ENCODE measurements around the gene HRAS.

Gene HRAS

DNA sequence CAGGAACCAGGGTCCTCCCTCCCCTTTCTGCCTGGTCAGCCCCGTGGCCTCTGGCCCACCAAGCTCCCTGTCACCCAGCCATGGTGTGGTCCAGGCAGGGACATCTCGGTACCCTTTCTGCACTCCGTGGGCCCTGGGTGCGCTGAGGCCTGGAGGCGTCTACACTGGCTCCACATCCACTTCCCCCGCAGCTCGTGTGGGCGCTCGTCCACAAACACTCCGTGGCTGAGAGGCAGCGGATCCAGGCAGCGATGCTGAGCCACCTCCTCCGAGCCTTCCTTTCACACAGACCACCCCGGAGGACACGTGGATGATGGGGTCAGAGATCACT, 44.5 kb downstream of the HRAS start:
- no peak overlapping the region for H3K4me3 ChIP-seq (ENCODE audit: insufficient read length, low read depth)
- no peak for DNase-seq (ENCODE audit: low read depth, low spot score)

DNA sequence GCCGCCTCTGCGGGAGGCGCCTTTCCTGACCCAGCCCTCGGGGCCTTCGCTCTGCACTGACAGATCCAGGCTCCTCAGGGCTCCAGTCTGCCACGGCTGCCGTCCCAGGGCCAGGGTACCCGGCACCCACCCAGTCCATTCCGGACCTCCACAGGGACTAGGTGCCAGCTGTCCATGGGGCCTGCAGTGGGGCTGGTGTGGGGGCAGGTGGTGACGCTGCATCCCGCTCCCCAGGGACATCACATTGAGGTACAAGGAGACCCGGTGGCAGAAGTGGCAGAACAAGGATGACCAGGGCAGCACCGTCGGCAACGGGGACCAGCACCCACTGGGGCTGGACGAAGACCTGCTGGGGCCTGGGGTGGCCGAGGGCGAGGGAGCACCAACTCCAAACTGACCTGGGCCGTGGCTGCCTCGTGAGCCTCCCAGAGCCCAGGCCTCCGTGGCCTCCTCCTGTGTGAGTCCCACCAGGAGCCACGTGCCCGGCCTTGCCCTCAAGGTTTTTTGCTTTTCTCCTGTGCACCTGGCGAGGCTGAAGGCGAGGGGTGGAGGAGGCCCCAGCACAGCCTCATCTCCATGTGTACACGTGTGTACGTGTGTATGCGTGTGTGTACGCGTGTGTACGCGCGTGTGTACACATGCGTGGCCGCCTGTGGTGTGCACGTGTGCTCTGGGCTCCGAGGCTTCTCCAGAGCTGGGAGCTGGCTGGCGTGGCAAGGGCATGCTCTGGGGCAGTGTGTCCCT, 45.0 kb downstream of the HRAS start:
- Histone ChIP-seq H3K4me3 (ENCODE audit: insufficient read length, low read depth) (no peak overlapping the region), H3K9ac (ENCODE audit: insufficient read length, low read depth) (no peak overlapping the region), H3K9me3 (ENCODE audit: insufficient read depth, low read length) (no peaks in the 10 kb centered on the region), H3K27me3 (ENCODE audit: insufficient read depth, insufficient read length) (no peaks in the 10 kb centered on the region), H3K36me3 (ENCODE audit: insufficient read depth, insufficient read length, low read length) (peaks cover 82% of the 10 kb centered on the region), H3K4me1 (ENCODE audit: insufficient read depth, insufficient read length) (peaks cover 2% of the 10 kb centered on the region)
- no peak for DNase-seq (ENCODE audit: low read depth, low spot score)
- no peak for TF ChIP-seq YY1 (IDR thresholded peaks at IDR 0.05; ENCODE audit: insufficient read depth, insufficient read length)
- no peak for TF ChIP-seq SUZ12 (IDR thresholded peaks at IDR 0.05; ENCODE audit: extremely low read depth, insufficient read depth, insufficient read length)
- TF ChIP-seq ZNF274 (IDR thresholded peaks at IDR 0.05; ENCODE audit: low read depth, low read length) = no peak

More for the DNA sequence above, 44.5 kb downstream of the HRAS start:
- H3K27me3 ChIP-seq (ENCODE audit: insufficient read depth, insufficient read length) = no peaks in the 10 kb centered on the region
- no peak for TF ChIP-seq SUZ12 (IDR thresholded peaks at IDR 0.05; ENCODE audit: extremely low read depth, insufficient read depth, insufficient read length)
- TF ChIP-seq ZNF274 (IDR thresholded peaks at IDR 0.05; ENCODE audit: low read depth, low read length) = no peak
- no peak for TF ChIP-seq YY1 (IDR thresholded peaks at IDR 0.05; ENCODE audit: insufficient read depth, insufficient read length)
- H3K36me3 ChIP-seq (ENCODE audit: insufficient read depth, insufficient read length, low read length) = peaks cover 85% of the 10 kb centered on the region
- peaks cover 2% of the 10 kb centered on the region for H3K4me1 ChIP-seq (ENCODE audit: insufficient read depth, insufficient read length)
- no peak overlapping the region for H3K9ac ChIP-seq (ENCODE audit: insufficient read length, low read depth)
- H3K9me3 ChIP-seq (ENCODE audit: insufficient read depth, low read length) = no peaks in the 10 kb centered on the region

DNA sequence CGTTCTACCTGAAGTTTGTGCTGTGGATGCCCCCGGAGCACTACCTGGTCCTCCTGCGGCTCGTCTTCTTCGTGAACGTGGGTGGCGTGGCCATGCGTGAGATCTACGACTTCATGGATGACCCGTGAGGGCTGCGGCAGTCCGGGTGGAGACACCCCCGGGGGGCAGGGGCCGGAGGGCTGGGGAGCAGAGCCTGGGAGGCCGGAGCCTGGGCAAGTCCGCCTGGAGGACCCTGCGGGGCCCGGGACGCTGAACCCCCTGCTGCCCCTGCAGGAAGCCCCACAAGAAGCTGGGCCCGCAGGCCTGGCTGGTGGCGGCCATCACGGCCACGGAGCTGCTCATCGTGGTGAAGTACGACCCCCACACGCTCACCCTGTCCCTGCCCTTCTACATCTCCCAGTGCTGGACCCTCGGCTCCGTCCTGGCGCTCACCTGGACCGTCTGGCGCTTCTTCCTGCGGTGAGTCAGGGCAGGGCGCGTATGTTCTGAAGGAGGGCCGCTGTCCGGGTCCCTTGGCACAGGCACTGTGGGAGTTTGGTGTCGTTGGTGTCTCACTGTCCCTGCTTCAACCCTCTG, 45.7 kb downstream of the HRAS start:
- no peak for TF ChIP-seq SUZ12 (IDR thresholded peaks at IDR 0.05; ENCODE audit: extremely low read depth, insufficient read depth, insufficient read length)
- no peak for TF ChIP-seq ZNF274 (IDR thresholded peaks at IDR 0.05; ENCODE audit: low read depth, low read length)
- TF ChIP-seq YY1 (IDR thresholded peaks at IDR 0.05; ENCODE audit: insufficient read depth, insufficient read length) = no peak
- Histone ChIP-seq H3K36me3 (ENCODE audit: insufficient read depth, insufficient read length, low read length) (peaks cover 82% of the 10 kb centered on the region), H3K9me3 (ENCODE audit: insufficient read depth, low read length) (no peaks in the 10 kb centered on the region), H3K9ac (ENCODE audit: insufficient read length, low read depth) (no peak overlapping the region), H3K4me1 (ENCODE audit: insufficient read depth, insufficient read length) (peaks cover 2% of the 10 kb centered on the region), H3K27me3 (ENCODE audit: insufficient read depth, insufficient read length) (no peaks in the 10 kb centered on the region), H3K4me3 (ENCODE audit: insufficient read length, low read depth) (no peak overlapping the region)
- DNase-seq (ENCODE audit: low read depth, low spot score) = no peak

DNA sequence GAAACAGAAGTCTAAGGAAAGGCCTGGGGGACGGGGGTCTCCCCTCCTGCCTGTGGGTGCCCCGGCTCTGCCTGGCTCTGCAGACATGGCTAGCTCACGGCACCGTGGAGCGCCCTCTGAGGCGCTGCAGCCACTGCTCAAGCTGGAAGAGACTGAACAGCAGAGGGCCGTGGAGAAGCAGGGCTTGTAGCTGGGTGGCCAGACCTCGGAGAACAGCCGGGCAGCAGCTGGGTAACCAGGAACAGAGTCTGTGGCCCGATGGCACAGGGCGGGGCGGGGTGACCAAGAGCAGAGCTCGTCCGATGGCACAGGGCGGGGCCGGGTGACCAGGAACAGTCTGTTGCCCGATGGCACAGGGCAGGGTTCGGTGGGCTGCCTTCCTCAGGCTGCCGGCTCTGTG, 46.4 kb downstream of the HRAS start:
- no peak overlapping the region for H3K9ac ChIP-seq (ENCODE audit: insufficient read length, low read depth)
- H3K4me3 ChIP-seq (ENCODE audit: insufficient read length, low read depth) = no peak overlapping the region
- TF ChIP-seq YY1 (IDR thresholded peaks at IDR 0.05; ENCODE audit: insufficient read depth, insufficient read length) (no peak), SUZ12 (IDR thresholded peaks at IDR 0.05; ENCODE audit: extremely low read depth, insufficient read depth, insufficient read length) (no peak), ZNF274 (IDR thresholded peaks at IDR 0.05; ENCODE audit: low read depth, low read length) (no peak)
- DNase-seq (ENCODE audit: low read depth, low spot score) = no peak
- H3K27me3 ChIP-seq (ENCODE audit: insufficient read depth, insufficient read length) = no peaks in the 10 kb centered on the region
- H3K4me1 ChIP-seq (ENCODE audit: insufficient read depth, insufficient read length) = peaks cover 2% of the 10 kb centered on the region
- H3K36me3 ChIP-seq (ENCODE audit: insufficient read depth, insufficient read length, low read length) = peaks cover 80% of the 10 kb centered on the region
- H3K9me3 ChIP-seq (ENCODE audit: insufficient read depth, low read length) = no peaks in the 10 kb centered on the region

DNA sequence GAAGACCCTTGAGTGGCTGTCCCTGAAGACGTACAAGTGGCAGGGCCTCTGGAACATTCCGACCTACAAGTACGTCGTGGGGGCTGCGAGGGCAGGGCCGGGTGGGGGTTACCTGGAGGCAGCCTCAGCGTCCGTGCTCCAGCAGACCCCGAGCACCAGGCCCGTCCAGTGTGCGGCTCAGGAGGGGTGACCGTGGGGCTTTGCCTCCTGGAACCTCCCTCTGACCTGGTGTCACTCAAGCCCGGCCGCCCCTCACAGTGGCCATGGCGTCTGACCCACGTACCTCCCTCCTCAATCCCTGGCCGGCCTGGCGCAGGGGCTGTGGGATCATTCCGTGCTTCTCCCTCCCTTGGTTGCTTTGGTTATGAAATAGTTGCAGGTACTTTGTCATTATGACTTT, 46.8 kb downstream of the HRAS start:
- TF ChIP-seq YY1 (IDR thresholded peaks at IDR 0.05; ENCODE audit: insufficient read depth, insufficient read length) (no peak), SUZ12 (IDR thresholded peaks at IDR 0.05; ENCODE audit: extremely low read depth, insufficient read depth, insufficient read length) (no peak), ZNF274 (IDR thresholded peaks at IDR 0.05; ENCODE audit: low read depth, low read length) (no peak)
- H3K9ac ChIP-seq (ENCODE audit: insufficient read length, low read depth) = no peak overlapping the region
- no peaks in the 10 kb centered on the region for H3K9me3 ChIP-seq (ENCODE audit: insufficient read depth, low read length)
- H3K4me3 ChIP-seq (ENCODE audit: insufficient read length, low read depth) = no peak overlapping the region
- no peaks in the 10 kb centered on the region for H3K27me3 ChIP-seq (ENCODE audit: insufficient read depth, insufficient read length)
- peaks cover 2% of the 10 kb centered on the region for H3K4me1 ChIP-seq (ENCODE audit: insufficient read depth, insufficient read length)
- H3K36me3 ChIP-seq (ENCODE audit: insufficient read depth, insufficient read length, low read length) = peaks cover 76% of the 10 kb centered on the region
- DNase-seq (ENCODE audit: low read depth, low spot score) = no peak

DNA sequence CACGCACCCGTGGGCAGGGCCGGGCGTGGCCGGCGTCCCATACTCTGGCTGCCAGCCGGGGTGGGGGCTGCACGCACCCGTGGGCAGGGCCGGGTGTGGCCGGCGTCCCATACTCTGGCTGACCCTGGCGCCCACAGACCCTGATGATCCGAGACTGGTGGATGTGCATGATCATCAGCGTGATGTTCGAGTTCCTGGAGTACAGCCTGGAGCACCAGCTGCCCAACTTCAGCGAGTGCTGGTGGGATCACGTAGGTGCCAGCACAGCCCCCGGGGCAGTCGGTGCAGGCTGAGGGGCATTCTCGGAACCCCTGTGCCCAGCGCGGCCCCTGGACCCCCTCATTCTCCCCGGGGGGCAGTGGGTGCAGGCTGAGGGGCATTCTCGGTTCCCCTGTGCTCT, 47.3 kb downstream of the HRAS start:
- no peaks in the 10 kb centered on the region for H3K9me3 ChIP-seq (ENCODE audit: insufficient read depth, low read length)
- no peak overlapping the region for H3K9ac ChIP-seq (ENCODE audit: insufficient read length, low read depth)
- no peak for DNase-seq (ENCODE audit: low read depth, low spot score)
- H3K4me1 ChIP-seq (ENCODE audit: insufficient read depth, insufficient read length) = peaks cover 2% of the 10 kb centered on the region
- TF ChIP-seq SUZ12 (IDR thresholded peaks at IDR 0.05; ENCODE audit: extremely low read depth, insufficient read depth, insufficient read length) (no peak), YY1 (IDR thresholded peaks at IDR 0.05; ENCODE audit: insufficient read depth, insufficient read length) (no peak), ZNF274 (IDR thresholded peaks at IDR 0.05; ENCODE audit: low read depth, low read length) (no peak)
- H3K27me3 ChIP-seq (ENCODE audit: insufficient read depth, insufficient read length) = no peaks in the 10 kb centered on the region
- peaks cover 73% of the 10 kb centered on the region for H3K36me3 ChIP-seq (ENCODE audit: insufficient read depth, insufficient read length, low read length)
- H3K4me3 ChIP-seq (ENCODE audit: insufficient read length, low read depth) = no peak overlapping the region

DNA sequence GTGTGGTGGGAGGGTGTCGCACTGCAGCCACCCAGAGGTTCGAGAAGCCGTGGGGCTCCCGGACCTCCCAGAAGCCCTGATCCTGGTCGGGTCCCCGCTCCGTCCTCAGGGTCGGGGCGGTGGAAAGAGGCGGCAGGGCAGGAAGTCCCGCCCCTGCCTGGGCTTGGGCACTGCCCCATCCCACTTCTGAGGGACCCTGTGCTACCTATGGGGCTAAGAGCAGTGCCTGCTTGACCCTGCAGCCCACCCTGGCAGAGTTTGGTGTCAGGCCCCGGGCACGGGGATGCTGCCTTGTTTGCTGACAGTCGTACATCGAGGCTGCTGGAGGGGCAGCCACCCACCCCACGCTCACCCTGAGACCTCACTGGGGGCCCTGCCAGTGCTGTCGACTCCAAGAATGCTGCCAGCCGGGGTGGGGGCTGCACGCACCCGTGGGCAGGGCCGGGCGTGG, 47.8 kb downstream of the HRAS start:
- no peak for DNase-seq (ENCODE audit: low read depth, low spot score)
- no peak overlapping the region for H3K9ac ChIP-seq (ENCODE audit: insufficient read length, low read depth)
- H3K27me3 ChIP-seq (ENCODE audit: insufficient read depth, insufficient read length) = no peaks in the 10 kb centered on the region
- no peak overlapping the region for H3K4me3 ChIP-seq (ENCODE audit: insufficient read length, low read depth)
- H3K9me3 ChIP-seq (ENCODE audit: insufficient read depth, low read length) = no peaks in the 10 kb centered on the region
- H3K36me3 ChIP-seq (ENCODE audit: insufficient read depth, insufficient read length, low read length) = peaks cover 68% of the 10 kb centered on the region
- H3K4me1 ChIP-seq (ENCODE audit: insufficient read depth, insufficient read length) = peaks cover 2% of the 10 kb centered on the region
- TF ChIP-seq YY1 (IDR thresholded peaks at IDR 0.05; ENCODE audit: insufficient read depth, insufficient read length) (no peak), ZNF274 (IDR thresholded peaks at IDR 0.05; ENCODE audit: low read depth, low read length) (no peak), SUZ12 (IDR thresholded peaks at IDR 0.05; ENCODE audit: extremely low read depth, insufficient read depth, insufficient read length) (no peak)
